SU-DHL-6 (cell line): ENCODE measurements around the gene UNC45A.

Source experiments
- H2AFZ ChIP-seq: fragments of 200-600 bp; sonication (generic); 2 replicates; pipeline ENCODE4 v1.6.1; 2014; ENCODE audit warnings: low read depth, mild to moderate bottlenecking, moderate library complexity, mixed read lengths, antibody characterized with exemption, low read length; ENCODE audit not compliant: severe bottlenecking
- H3F3A ChIP-seq: fragments of 200-600 bp; shearing (Covaris generic); 2 replicates; pipeline ENCODE4 v1.6.0; 2016; ENCODE audit warnings: antibody characterized with exemption, mild to moderate bottlenecking; ENCODE audit not compliant: insufficient read depth
- H3K27ac ChIP-seq: fragments of 200-600 bp; sonication (generic); 2 replicates; pipeline ENCODE4 v1.5.1; 2016; ENCODE audit warnings: low read depth, mild to moderate bottlenecking, low read length, moderate library complexity, mixed read lengths
- H3K27me3 ChIP-seq: fragments of 200-600 bp; sonication (generic), shearing (Covaris generic); 2 replicates; pipeline ENCODE4 v1.6.0; 2014; ENCODE audit warnings: mild to moderate bottlenecking, low read length
- H3K36me3 ChIP-seq: fragments of 200-600 bp; sonication (generic); 2 replicates; pipeline ENCODE4 v1.6.1; 2014; ENCODE audit warnings: mild to moderate bottlenecking, low read length, mixed read lengths
- H3K4me2 ChIP-seq: fragments of 300-600, 200-600 bp; shearing (Covaris generic), sonication (generic); 2 replicates; pipeline ENCODE4 v1.6.0; 2014; ENCODE audit warnings: low read length, low read depth, mild to moderate bottlenecking; ENCODE audit not compliant: poor library complexity, severe bottlenecking
- H3K4me3 ChIP-seq: fragments of 200-600 bp; sonication (generic); 2 replicates; pipeline ENCODE4 v1.5.1; 2014; ENCODE audit warnings: antibody characterized with exemption, low read length, mild to moderate bottlenecking, mixed read lengths; ENCODE audit not compliant: insufficient read depth, poor library complexity, severe bottlenecking
- H3K79me2 ChIP-seq: fragments of 200-600 bp; sonication (generic); 2 replicates; pipeline ENCODE4 v1.6.1; 2014; ENCODE audit warnings: mild to moderate bottlenecking, low read length, moderate library complexity; ENCODE audit not compliant: insufficient read depth
- H3K9ac ChIP-seq: fragments of 200-600 bp; sonication (generic); 2 replicates; pipeline ENCODE4 v1.7.0; 2014; ENCODE audit warnings: mild to moderate bottlenecking, low read length
- H3K9me2 ChIP-seq: fragments of 200-600 bp; sonication (generic); replicated peaks from 2 replicates; pipeline ENCODE4 v1.6.1; 2014; ENCODE audit warnings: low read length; ENCODE audit not compliant: insufficient read depth
- H3K9me3 ChIP-seq: fragments of 200-600 bp; sonication (generic); 2 replicates; pipeline ENCODE4 v1.6.1; 2014; ENCODE audit warnings: low read length, mixed read lengths; ENCODE audit not compliant: insufficient read depth
- H4K20me1 ChIP-seq: fragments of 200-600 bp; sonication (generic); 2 replicates; pipeline ENCODE4 v1.6.1; 2014; ENCODE audit warnings: low read depth, mild to moderate bottlenecking, antibody characterized with exemption, low read length, moderate library complexity, mixed read lengths
- CTCF ChIP-seq: fragments of 200-600 bp; sonication (generic); IDR thresholded peaks from one replicate; pipeline ENCODE4 v1.5.1; 2017; ENCODE audit warnings: antibody characterized with exemption, mild to moderate bottlenecking, low read length, moderate library complexity; ENCODE audit not compliant: insufficient read depth, poor library complexity, severe bottlenecking
- EZH2phosphoT487 ChIP-seq: fragments of 200-600 bp; sonication (generic), shearing (Covaris generic); conservative IDR thresholded peaks from 2 replicates; pipeline ENCODE4 v1.6.1; 2018; ENCODE audit warnings: mild to moderate bottlenecking, antibody characterized with exemption, low read length, moderate library complexity, mixed read lengths

Gene UNC45A

DNA sequence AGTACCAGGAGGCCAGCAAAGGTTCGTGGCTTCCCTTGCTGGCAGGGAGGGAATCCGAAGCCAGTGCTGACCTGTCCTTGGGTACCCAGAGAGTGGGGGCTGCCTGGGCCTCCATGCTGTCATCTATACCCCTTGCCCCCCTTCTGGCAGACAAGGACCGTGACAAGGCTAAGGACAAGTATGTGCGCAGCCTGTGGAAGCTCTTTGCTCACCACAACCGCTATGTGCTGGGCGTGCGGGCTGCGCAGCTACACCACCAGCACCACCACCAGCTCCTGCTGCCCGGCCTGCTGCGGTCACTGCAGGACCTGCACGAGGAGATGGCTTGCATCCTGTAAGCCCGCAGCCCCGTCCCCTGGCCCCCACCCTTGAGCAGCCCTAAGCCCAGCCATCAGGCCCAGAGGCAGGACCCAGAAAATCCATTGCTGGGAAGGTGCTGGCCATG lies 48.0 kb upstream of the UNC45A start:
- no peaks in the 10 kb centered on the region for H3K9me2 ChIP-seq
- no peak overlapping the region for H3K27ac ChIP-seq
- no peaks in the 10 kb centered on the region for H3K79me2 ChIP-seq
- H3K27me3 ChIP-seq: no peaks in the 10 kb centered on the region
- no peak overlapping the region for H2AFZ ChIP-seq
- no peak overlapping the region for H3K9ac ChIP-seq
- H4K20me1 ChIP-seq: no peaks in the 10 kb centered on the region
- no peaks in the 10 kb centered on the region for H3F3A ChIP-seq
- no peak overlapping the region for H3K4me3 ChIP-seq
- no peaks in the 10 kb centered on the region for H3K36me3 ChIP-seq
- H3K4me2 ChIP-seq: no peak overlapping the region
- H3K9me3 ChIP-seq: no peaks in the 10 kb centered on the region
- TF ChIP-seq CTCF (no peak), EZH2phosphoT487 (no peak)

- Histone ChIP-seq H3K27ac (no peak overlapping the region), H3K9me2 (no peaks in the 10 kb centered on the region), H3K27me3 (no peaks in the 10 kb centered on the region), H3K9me3 (no peaks in the 10 kb centered on the region), H3K4me2 (no peak overlapping the region), H2AFZ (no peak overlapping the region), H4K20me1 (no peaks in the 10 kb centered on the region), H3K79me2 (no peaks in the 10 kb centered on the region), H3F3A (no peaks in the 10 kb centered on the region), H3K36me3 (no peaks in the 10 kb centered on the region), H3K4me3 (no peak overlapping the region), H3K9ac (no peak overlapping the region)
- TF ChIP-seq CTCF (no peak), EZH2phosphoT487 (no peak)
These were observed 45.8 kb upstream of the UNC45A start for GRCh38 chr15:90889313-90889730.

GRCh38 chr15:90889736-90890456 lies 45.2 kb upstream of the UNC45A start:
- no peak overlapping the region for H3K4me2 ChIP-seq
- H3K9ac ChIP-seq: no peak overlapping the region
- no peak overlapping the region for H2AFZ ChIP-seq
- H3K9me3 ChIP-seq: no peaks in the 10 kb centered on the region
- no peaks in the 10 kb centered on the region for H3K36me3 ChIP-seq
- H3K27me3 ChIP-seq: no peaks in the 10 kb centered on the region
- no peak overlapping the region for H3K4me3 ChIP-seq
- H3K27ac ChIP-seq: no peak overlapping the region
- TF ChIP-seq EZH2phosphoT487 (no peak), CTCF (no peak)
- no peaks in the 10 kb centered on the region for H4K20me1 ChIP-seq
- no peaks in the 10 kb centered on the region for H3F3A ChIP-seq
- H3K9me2 ChIP-seq: no peaks in the 10 kb centered on the region
- H3K79me2 ChIP-seq: no peaks in the 10 kb centered on the region
